Loucy (cell line): ENCODE results near the gene FAM43B.

Experiments
- H2AFZ ChIP-seq: fragments of 200-600 bp; sonication (generic); 2 replicates; pipeline ENCODE4 v1.6.0; 2016; ENCODE audit warnings: antibody characterized with exemption, mild to moderate bottlenecking, low read length, moderate library complexity
- H3F3A ChIP-seq: fragments of 200-600 bp; 2 replicates; pipeline ENCODE4 v1.6.0; 2016; ENCODE audit warnings: antibody characterized with exemption, low read depth, mild to moderate bottlenecking
- H3K27me3 ChIP-seq: fragments of 200-600 bp; sonication (generic); 2 replicates; pipeline ENCODE4 v1.6.1; 2014; ENCODE audit warnings: low read length, mild to moderate bottlenecking; ENCODE audit not compliant: insufficient read depth, poor library complexity, severe bottlenecking
- H3K36me3 ChIP-seq: fragments of 200-600 bp; sonication (generic); 2 replicates; pipeline ENCODE4 v1.6.1; 2016; ENCODE audit warnings: low read length; ENCODE audit not compliant: insufficient read depth
- H3K4me1 ChIP-seq: fragments of 200-600 bp; sonication (generic); 2 replicates; pipeline ENCODE4 v1.5.1; 2014; ENCODE audit warnings: low read length, mild to moderate bottlenecking; ENCODE audit not compliant: insufficient read depth, poor library complexity, severe bottlenecking
- H3K4me2 ChIP-seq: fragments of 200-600 bp; sonication (generic); 2 replicates; pipeline ENCODE4 v1.6.0; 2014; ENCODE audit warnings: antibody characterized with exemption, low read length, low read depth, mild to moderate bottlenecking; ENCODE audit not compliant: poor library complexity, severe bottlenecking
- H3K4me3 ChIP-seq: fragments of 200-600 bp; sonication (generic); 2 replicates; pipeline ENCODE4 v1.5.1; 2014; ENCODE audit warnings: low read length, mild to moderate bottlenecking, mixed read lengths; ENCODE audit not compliant: poor library complexity, severe bottlenecking
- H3K79me2 ChIP-seq: fragments of 200-600 bp; sonication (generic); 2 replicates; pipeline ENCODE4 v1.6.1; 2014; ENCODE audit warnings: low read length; ENCODE audit not compliant: insufficient read depth
- H3K9ac ChIP-seq: fragments of 200-600 bp; sonication (generic); 2 replicates; pipeline ENCODE4 v1.6.0; 2014; ENCODE audit warnings: mild to moderate bottlenecking, low read depth, low read length, moderate library complexity; ENCODE audit not compliant: poor library complexity, severe bottlenecking
- H3K9me2 ChIP-seq: fragments of 200-600 bp; sonication (generic); replicated peaks from 2 replicates; pipeline ENCODE4 v1.6.1; 2016; ENCODE audit warnings: low read depth, low read length, mixed read lengths
- H3K9me3 ChIP-seq: fragments of 200-600 bp; sonication (generic); 2 replicates; pipeline ENCODE4 v1.6.1; 2014; ENCODE audit warnings: mild to moderate bottlenecking, antibody characterized with exemption, low read length, low read depth; ENCODE audit not compliant: insufficient read depth
- H4K20me1 ChIP-seq: fragments of 200-600 bp; sonication (generic); 2 replicates; pipeline ENCODE4 v1.6.0; 2014; ENCODE audit warnings: antibody characterized with exemption, low read length, mild to moderate bottlenecking; ENCODE audit not compliant: insufficient read depth, poor library complexity, severe bottlenecking
- CTCF ChIP-seq: fragments of 200-600 bp; sonication (generic); conservative IDR thresholded peaks from 2 replicates; pipeline ENCODE4 v1.5.1; 2014; ENCODE audit warnings: mild to moderate bottlenecking, antibody characterized with exemption, low read length
- EZH2phosphoT487 ChIP-seq: fragments of 200-600 bp; IDR thresholded peaks from 2 replicates; pipeline ENCODE4 v1.6.1; 2018; ENCODE audit warnings: antibody characterized with exemption, mild to moderate bottlenecking, moderate library complexity, borderline replicate concordance

The FAM43B gene

GRCh38 chr1:20551945-20552727 lies at the start of gene FAM43B:
Gene FAM43B (plus strand): TSS chr1:20552573. CDS start chr1:20552974, 401 bp downstream.
- no peak within 1 kb of the TSS for H3K9ac ChIP-seq
- no peaks in the 10 kb centered on the region for H4K20me1 ChIP-seq
- no peaks in the 10 kb centered on the region for H3K36me3 ChIP-seq
- H3K4me3 ChIP-seq, result no peak within 1 kb of the TSS
- peaks cover 7% of the 10 kb centered on the region for H3K4me1 ChIP-seq
- no peak for TF ChIP-seq CTCF
- no peak for TF ChIP-seq EZH2phosphoT487
- H3K4me2 ChIP-seq, result no peak within 1 kb of the TSS
- no peaks in the 10 kb centered on the region for H3K27me3 ChIP-seq
- H3F3A ChIP-seq, result no peaks in the 10 kb centered on the region
- H3K9me2 ChIP-seq, result no peaks in the 10 kb centered on the region
- no peaks in the 10 kb centered on the region for H3K9me3 ChIP-seq
- H3K79me2 ChIP-seq, result no peaks in the 10 kb centered on the region
- no peak within 1 kb of the TSS for H2AFZ ChIP-seq

- no peaks in the 10 kb centered on the region for H4K20me1 ChIP-seq
- H3K9ac ChIP-seq, result peak overlapping the region; percentile 26
- H3K79me2 ChIP-seq, result peaks cover 36% of the 10 kb centered on the region
- H3K4me3 ChIP-seq, result peak overlapping the region; percentile 94
- no peak for TF ChIP-seq EZH2phosphoT487
- no peak for TF ChIP-seq CTCF
- peaks cover 21% of the 10 kb centered on the region for H3K27me3 ChIP-seq
- peaks cover 23% of the 10 kb centered on the region for H3K4me1 ChIP-seq
- H3K4me2 ChIP-seq, result peak overlapping the region; percentile 84
- no peaks in the 10 kb centered on the region for H3F3A ChIP-seq
- no peak overlapping the region for H2AFZ ChIP-seq
- H3K9me3 ChIP-seq, result no peaks in the 10 kb centered on the region
- peaks cover 18% of the 10 kb centered on the region; the same call in 1 of the 2 replicates for H3K36me3 ChIP-seq
- H3K9me2 ChIP-seq, result no peaks in the 10 kb centered on the region
These were observed 46.9 kb upstream of the FAM43B start for GRCh38 chr1:20505488-20505887.

GRCh38 chr1:20507248-20507563 lies 45.2 kb upstream of the FAM43B start:
- H3K9ac ChIP-seq, result peak overlapping the region; percentile 79
- H3K79me2 ChIP-seq, result peaks cover 36% of the 10 kb centered on the region
- H3K9me2 ChIP-seq, result no peaks in the 10 kb centered on the region
- H3K4me3 ChIP-seq, result peak overlapping the region; percentile 94
- peak overlapping the region; percentile 84 for H3K4me2 ChIP-seq
- TF ChIP-seq EZH2phosphoT487 (no peak), CTCF (no peak)
- H3F3A ChIP-seq, result no peaks in the 10 kb centered on the region
- peaks cover 38% of the 10 kb centered on the region for H3K27me3 ChIP-seq
- peaks cover 1% of the 10 kb centered on the region; the same call in 1 of the 2 replicates for H3K36me3 ChIP-seq
- no peaks in the 10 kb centered on the region for H3K9me3 ChIP-seq
- H2AFZ ChIP-seq, result peak overlapping the region; percentile 96
- peaks cover 30% of the 10 kb centered on the region for H3K4me1 ChIP-seq
- no peaks in the 10 kb centered on the region for H4K20me1 ChIP-seq
